Cortex of kidney (tissue), 1 donor: ENCODE data around the gene PNPLA7.
"Not testable (repeated sequence)": the region's sequence is repeated elsewhere in the genome, so short reads cannot be mapped to it uniquely, and the experiment has no call there.

Source experiments
- DNase-seq: peaks from one replicate; lab custom pipeline; 2025; lab: John Stamatoyannopoulos, UW

Gene PNPLA7

DNA sequence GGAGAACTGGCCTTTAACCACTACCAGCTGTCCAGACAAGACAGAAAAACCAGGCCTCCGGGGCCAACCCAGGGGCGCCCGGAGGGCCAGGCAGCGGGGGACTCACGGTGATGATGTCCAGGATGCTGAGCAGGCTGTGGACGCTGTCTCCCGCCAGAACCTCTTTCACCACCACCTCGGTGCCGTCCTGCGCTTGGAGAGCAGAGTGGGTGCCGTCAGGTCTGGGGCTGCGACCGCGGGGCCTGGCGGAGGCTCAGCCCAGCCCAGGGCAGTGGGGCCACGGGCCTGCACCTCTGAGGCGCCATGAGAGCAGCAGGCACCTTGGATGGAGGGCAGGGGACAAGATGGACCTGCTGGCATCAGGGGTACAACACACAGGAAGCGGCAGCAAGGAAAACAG lies 9.7 kb downstream of the PNPLA7 start:
- DNase-seq, result no peak

DNA sequence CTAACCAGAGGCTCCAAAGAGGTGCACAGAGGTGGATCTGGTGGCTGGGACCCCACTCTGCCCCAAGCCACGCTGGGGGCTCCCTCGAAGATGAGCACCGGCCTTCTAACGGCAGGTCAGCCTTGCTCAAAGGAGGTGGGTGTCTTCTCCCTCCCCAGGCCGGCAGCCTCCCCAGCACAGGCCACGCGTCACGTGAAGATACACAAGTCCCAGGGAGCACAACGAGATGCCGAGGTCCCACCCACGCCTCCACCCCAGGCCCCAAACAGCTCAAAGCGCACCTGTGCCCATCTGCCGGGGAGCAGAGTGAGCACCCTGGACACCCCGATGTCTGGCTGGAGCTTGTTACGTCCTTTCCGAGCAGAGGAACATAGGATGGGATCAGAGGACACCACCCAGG lies 12.1 kb downstream of the PNPLA7 start:
- no peak for DNase-seq

- not testable (repeated sequence) for DNase-seq
These were observed 13.5 kb downstream of the PNPLA7 start for GRCh38 chr9:137536594-137537131.

DNA sequence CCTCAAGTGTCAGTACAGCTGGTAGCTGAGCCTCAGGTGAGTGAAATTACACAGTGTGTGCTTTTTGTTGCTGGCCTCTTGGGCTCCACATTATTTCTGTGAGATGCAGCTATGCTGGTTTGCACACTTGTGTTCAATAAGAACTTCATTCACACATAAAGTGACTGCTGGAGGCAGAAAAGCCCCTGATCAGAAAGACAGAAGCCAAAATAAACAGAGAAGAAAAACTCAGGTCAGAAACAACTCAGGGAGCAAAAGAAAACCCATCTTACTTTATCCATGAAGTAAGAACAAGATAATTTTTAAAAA lies 15.1 kb downstream of the PNPLA7 start:
- DNase-seq, result no peak

DNA sequence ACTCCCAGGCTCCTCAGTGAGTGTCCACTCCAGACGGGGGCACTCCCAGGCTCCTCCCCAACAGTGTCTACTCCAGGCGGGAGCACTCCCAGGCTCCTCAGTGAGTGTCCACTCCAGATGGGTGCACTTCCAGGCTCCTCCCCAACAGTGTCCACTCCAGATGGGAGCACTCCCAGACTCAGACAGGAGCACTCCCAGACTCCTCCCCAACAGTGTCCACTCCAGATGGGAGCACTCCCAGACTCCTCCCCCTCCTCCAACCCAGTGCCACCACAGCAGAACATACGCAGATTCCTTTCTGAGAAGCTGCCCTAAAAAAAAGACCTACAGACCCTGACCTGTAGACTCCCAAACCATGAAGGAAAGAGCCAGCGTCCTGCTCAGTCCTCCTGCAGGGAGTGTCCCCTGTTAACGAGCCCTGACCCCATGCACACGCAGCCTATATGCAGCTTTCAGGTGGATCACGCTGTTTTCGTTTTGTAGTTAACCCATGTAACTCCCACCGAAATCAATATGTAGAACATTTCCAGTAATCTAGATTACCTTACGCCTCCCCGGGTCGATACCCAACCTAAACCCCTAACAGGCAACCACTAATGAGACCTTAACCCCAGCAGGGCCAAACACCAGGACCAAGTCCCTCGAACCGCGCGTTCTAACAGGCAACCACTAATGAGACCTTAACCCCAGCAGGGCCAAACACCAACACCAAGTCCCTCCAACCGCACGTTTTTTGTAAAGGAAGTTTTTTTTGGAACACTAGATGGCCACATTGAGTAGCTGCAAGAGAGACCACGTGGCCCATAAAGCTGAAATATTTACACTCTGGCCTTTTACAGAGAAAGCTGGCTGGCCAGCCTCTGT lies 15.7 kb downstream of the PNPLA7 start:
- DNase-seq, result no peak

DNA sequence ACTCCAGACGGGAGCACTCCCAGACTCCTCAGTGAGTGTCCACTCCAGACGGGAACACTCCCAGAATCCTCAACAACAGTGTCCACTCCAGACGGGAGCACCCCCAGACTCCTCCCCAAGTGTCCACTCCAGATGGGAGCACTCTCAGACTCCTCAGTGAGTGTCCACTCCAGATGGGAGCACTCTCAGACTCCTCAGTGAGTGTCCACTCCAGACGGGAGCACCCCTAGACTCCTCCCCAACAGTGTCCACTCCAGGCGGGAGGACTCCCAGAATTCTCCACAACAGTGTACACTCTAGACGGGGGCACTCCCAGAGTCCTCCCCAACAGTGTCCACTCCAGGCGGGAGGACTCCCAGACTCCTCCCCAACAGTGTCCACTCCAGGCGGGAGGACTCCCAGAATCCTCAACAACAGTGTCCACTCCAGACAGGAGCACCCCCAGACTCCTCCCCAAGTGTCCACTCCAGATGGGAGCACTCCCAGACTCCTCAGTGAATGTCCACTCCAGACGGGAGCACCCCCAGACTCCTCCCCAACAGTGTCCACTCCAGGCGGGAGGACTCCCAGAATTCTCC lies 17.2 kb downstream of the PNPLA7 start:
- not testable (repeated sequence) for DNase-seq

DNA sequence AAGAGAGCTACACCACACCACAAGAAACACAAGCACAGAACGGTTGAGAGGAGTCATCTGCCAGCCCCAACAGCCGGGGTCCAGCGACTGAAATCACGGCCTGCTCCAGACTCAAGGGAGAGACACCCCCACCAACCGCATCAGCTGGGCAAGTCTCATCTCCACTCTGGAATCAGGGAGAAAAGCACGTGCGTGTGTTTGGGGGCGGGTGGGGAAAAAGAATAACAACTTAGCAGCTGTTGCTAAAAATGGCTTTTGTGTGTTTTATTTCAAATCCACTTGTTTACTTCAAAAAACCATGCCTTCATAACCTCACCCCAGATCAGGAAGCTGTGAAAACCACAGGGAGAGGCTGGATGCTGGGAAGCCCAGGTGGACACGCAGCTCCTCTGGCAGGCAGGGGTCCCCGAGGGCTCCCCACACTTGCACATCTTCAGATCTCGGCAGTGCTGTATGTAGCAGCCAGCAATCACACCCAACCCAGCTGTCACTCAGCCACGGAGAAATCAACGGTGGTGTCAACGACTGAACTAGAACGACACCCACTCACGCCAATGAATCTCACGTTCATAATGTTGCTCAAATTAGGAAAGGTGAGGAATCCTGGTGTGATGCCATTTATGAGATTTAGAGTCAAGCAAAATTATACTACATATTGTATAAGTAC lies 19.0 kb downstream of the PNPLA7 start:
- DNase-seq, result no peak

GRCh38 chr9:137530331-137530730 lies 19.9 kb downstream of the PNPLA7 start:
- DNase-seq, result no peak

DNA sequence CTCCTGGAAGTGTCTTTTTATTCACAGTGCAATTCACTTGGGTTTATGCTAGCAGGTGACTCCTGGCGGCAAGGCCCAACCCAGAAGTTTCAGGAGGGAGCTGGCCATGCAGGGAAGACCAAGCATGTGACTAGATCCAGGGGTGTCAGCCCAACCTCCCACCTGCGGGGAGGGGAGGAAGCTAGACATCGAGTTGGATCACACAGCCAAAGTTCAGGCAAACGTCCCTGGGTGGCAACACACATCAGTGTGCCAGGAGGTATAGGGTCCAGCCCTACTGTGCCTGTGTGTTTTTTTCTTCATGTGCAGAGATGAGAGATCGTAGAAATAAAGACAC lies 25.3 kb downstream of the PNPLA7 start:
- no peak for DNase-seq

- DNase-seq, result no peak
These were observed 25.8 kb downstream of the PNPLA7 start for GRCh38 chr9:137524161-137524980.

DNA sequence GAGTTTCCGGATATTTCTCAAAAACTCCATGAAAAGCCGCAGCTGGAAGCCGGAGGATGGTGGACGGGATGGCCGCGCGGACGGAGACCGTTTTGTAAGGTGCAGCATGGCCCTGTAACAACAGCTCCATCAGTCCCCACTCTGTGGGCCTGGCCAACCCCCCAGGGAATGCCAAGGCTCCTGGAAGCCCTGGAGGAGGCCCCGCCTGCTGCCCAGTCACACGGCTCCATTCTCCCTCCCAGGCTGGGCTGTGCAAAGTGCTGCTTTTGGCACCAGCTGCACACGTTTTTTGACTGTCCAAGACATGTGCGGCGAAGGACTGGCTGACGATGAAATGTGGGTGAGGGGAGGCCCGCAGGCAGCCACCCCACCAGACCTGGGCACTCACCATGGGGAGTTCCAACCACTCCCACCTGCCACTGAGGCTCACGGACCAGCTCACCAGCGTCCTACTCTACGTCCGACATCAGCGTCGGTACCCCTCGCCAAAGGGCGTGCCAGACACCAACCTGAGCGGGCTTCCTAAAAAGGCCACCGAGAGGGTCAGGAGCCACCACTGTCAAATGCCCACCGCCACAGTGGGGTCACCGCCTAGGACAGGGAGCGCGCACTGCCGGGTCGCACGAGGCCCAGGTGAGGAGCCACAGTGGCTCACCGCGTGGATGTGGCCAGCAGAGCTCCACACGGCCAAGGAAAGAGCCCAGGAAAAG lies 27.3 kb downstream of the PNPLA7 start:
- no peak for DNase-seq

GRCh38 chr9:137521405-137521985 lies 28.7 kb downstream of the PNPLA7 start:
- no peak for DNase-seq

DNA sequence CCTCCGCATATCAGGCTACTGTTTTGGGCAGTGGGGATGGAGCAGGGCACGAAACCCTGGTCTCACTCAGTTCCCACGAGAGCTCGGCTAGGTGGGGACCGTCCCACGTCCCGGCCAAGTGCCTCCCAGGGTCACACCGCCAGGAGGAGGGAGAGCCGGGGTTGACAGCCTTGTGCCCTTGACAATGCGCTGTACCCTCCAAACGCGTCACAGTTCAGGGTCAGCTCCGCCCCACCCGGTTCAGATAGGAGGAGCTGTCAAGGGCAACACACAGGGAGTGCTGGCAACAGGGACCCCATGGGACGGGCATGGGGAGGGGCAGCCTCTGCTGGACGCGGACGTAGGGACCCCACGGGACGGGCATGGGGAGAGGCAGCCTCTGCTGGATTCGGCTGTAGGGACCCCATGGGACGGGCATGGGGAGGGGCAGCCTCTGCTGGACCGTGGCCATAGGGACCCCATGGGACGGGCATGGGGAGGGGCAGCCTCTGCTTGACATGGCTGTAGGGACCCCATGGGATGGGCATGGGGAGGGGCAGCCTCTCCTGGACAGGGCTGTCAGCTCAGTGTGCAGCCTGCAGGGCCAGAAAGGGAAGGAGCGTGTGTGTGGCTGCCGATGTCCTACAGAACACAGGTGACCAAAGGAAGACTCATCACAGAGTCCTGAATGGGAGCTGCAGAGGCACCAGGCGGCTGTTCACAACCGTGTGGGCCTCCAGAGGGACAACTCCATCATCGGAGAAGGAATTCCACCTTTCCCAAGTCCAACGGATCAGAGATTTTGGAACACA lies 29.4 kb downstream of the PNPLA7 start:
- no peak for DNase-seq

DNA sequence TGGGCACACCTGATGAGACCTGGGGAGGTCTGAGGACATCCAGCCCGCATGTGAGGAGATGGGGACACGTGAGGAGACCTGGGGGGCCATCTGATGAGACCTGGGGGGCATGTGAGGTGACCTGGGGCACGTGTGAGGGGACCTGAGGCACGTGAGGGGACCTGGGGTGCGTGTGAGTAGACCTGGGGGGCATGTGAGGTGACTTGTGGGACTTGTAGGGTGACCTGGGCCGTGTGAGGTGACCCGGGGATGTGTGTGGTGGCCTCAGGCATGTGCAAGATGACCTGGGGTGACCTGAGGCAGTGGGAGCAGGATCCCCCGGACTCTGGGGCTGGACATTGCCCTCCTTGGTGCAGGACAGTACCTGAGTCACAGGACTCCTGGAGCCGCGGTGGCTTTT lies 30.6 kb downstream of the PNPLA7 start:
- no peak for DNase-seq

- not testable (repeated sequence) for DNase-seq
These were observed 31.3 kb downstream of the PNPLA7 start for GRCh38 chr9:137518661-137519459.

DNA sequence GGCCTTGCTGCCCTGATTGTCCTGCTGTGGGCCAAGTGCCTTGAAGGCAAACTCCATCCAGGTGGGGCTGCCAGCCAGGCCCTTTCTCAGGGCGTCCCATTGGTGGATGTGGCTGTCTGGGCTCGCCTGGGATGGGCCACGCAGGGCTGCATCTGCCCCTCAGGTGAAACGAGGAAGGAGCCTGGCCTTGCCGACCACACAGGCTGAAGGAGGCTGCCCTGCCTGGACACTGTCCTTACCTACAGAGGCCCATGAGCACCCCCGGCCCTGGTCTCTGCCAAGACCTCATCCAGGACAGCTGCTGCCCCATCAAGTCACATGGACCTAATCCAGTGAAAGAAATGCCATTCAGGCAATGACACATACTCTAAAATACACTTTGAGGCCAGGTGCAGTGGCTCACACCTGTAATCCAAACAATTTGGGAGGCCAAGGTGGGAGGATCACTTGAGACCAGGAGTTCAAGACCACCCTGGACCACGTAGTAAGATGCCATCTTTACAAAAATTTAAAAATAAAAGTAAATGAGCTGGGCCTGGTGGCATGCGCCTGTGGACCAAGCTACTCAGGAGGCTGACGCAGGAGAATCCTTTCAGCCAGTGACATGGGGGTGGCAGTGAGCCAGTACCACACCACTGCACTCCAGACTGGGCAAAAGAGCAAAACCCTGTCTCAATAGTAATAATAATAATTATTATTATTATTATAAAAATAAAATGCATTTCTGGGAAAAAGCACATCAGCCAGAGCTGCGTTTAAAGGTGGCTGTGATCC lies 33.9 kb downstream of the PNPLA7 start:
- no peak for DNase-seq

GRCh38 chr9:137515338-137515724 lies 34.9 kb downstream of the PNPLA7 start:
- no peak for DNase-seq

DNA sequence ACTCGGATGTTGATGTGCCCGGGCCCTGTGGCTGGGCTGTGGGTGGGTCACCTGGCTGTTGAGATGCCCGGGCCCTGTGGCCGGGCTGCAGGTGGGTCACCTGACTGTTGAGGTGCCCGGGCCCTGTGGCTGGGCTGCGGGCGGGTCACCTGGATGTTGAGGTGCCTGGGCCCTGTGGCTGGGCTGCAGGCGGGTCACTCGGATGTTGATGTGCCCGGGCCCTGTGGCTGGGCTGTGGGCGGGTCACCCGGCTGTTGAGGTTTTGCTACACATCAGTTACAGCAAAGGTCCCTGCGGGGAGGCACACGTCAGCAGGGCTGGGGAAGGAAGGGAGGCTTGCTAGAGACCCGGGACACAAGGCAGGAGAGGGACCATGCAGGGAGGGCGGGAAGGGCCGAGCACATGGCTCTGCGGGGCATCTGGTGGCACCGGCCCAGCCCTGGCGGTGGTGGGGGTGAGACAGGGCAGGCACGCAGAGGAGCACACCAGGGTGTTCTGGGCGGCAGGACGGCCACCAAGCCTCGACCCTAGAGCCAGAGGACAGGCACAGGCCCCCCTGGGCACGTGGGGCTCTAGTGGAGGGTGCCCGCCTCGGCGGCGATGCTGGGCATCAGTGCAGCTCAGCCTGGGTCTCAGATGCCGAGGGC lies 35.4 kb downstream of the PNPLA7 start:
- DNase-seq, result no peak
